Frontal cortex (tissue), 1 donor: ENCODE results near the gene TXLNB. TPM values are rescaled to one million over a fixed set of nuclear protein-coding genes. Genes with fewer than 3 reads are reported as not detected.

Experiments used
- total RNA-seq: library from RNA; depleted of rRNA; stranded (reverse); fragments of >200 nt; gene quantifications from one replicate; pipeline ENCODE4 v1.2.3, GENCODE V29; 2014

Gene TXLNB
- total RNA-seq, 1 donor from 2014 or later: 0.82 TPM

Other genes starting within 250 kb of the TXLNB start
- gene HECA, start 156.9 kb downstream of the TXLNB start, total RNA-seq: 56.3 TPM
- 36.3 TPM for gene CITED2, start 82.7 kb upstream of the TXLNB start, total RNA-seq